ENCODE results near the gene BPIFB1.
A peak's percentile ranks its signal among the peaks of the same experiment; 100 is the strongest.

BPIFB1 gene

DNA sequence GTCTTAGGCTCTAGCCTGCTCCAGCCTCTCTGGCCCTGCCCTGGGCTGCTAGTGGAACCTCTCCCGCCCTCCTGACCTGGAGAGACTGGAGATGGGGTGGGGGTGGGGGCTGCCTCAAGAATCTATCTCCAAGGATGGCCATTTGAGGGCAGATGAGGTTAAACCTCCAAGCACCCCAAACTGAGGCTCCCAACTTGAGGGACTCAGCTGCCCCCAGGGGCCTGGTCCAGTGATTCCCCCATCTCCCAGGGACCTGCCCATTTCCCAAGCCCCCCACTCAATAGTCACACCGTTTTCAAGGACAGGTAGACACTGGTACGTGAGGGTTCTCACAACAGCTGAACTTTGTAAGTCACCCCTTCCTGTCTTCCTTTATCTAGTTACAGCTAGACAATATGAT lies 7.1 kb upstream of the BPIFB1 start:
- no peak overlapping the region for H2AK5ac ChIP-seq (ENCODE audit: low read length)
- H4K8ac ChIP-seq (ENCODE audit: low read depth, low read length), result no peak overlapping the region
- no peak overlapping the region for H3K4ac ChIP-seq (ENCODE audit: low read depth, low read length)
- no peak overlapping the region for H3K18ac ChIP-seq (ENCODE audit: low read length)
- H3K9me3 ChIP-seq (ENCODE audit: insufficient read depth, low read depth, low read length), result peaks cover 2% of the 10 kb centered on the region
- no peak overlapping the region for H2BK120ac ChIP-seq (ENCODE audit: insufficient read depth, low read length, poor library complexity)
- H4K12ac ChIP-seq (ENCODE audit: low read depth, low read length), result no peak overlapping the region
- no peak overlapping the region for H3K9ac ChIP-seq (ENCODE audit: low read length)
- no peaks in the 10 kb centered on the region for H3K4me1 ChIP-seq (ENCODE audit: control insufficient read depth in 1 of 2, insufficient read depth in 2 of 2, low read length in 2 of 2)
- no peak overlapping the region for H3K4me2 ChIP-seq (ENCODE audit: low read length)
- no peaks in the 10 kb centered on the region for H3K27me3 ChIP-seq (ENCODE audit: insufficient read depth, low read length)
- no peak overlapping the region for H3K23ac ChIP-seq (ENCODE audit: low read length)
- no CpG with 5 or more reads among the region's 3 CpGs for WGBS (ENCODE audit: extremely low coverage, insufficient coverage, insufficient read length)
- no peak overlapping the region for H4K91ac ChIP-seq (ENCODE audit: low read depth, low read length)
- H3K14ac ChIP-seq (ENCODE audit: low read length), result no peak overlapping the region
- H3K79me1 ChIP-seq (ENCODE audit: low read length), result no peaks in the 10 kb centered on the region
- H3K4me3 ChIP-seq (ENCODE audit: low read depth, low read length), result no peak overlapping the region
- no peak overlapping the region for H2AFZ ChIP-seq (ENCODE audit: insufficient read depth, low read length, poor library complexity)
- no peak overlapping the region for H2BK12ac ChIP-seq (ENCODE audit: low read length)
- DNase-seq, result no peak
- H3K36me3 ChIP-seq (ENCODE audit: control insufficient read depth in 1 of 2, insufficient read depth in 2 of 2, low read length in 2 of 2), result no peaks in the 10 kb centered on the region
- no peaks in the 10 kb centered on the region for H3K79me2 ChIP-seq (ENCODE audit: control insufficient read depth, insufficient read depth, low read length, poor library complexity)
- no peak overlapping the region for H2BK5ac ChIP-seq (ENCODE audit: low read depth, low read length, poor library complexity)
- no peak overlapping the region for H3K27ac ChIP-seq (ENCODE audit: low read depth, low read length)

DNA sequence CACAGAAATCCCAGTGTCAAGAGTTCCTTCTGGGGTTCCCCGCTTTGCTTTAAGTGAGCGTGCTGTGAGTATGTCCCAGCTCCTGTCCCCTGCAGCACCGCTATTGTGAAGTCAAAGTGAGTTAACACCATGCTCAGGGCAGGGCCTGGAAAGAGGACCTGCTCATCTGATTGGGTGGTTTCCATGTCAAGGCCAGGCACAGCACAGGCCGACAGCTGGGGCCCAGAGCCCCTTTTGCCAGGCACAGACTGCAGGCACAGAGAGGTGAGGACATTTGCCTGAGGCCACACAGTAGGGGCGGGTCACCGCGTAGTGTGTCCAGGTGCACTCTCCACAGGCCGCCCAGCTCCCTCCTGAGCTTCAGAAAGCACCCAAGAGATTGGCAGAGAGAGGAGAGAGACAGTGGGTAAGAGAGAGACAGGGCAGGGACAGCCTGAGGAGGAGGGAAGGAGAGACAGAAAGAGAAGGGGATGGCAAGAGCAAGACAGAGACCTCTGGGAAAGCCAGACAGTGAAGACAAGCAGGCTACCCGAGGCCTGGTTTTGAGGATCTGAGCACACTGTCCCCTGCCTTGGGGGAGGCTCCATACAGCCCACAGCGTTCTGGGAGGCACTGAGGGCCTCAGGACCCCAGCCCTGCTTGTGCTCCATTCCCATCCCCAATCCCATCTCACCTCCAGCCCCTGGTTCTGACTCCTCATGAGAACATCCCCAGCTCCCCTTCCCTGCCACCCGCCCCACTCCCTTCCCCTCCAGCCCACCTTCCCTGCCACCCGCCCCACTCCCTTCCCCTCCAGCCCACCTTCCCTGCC lies 6.5 kb upstream of the BPIFB1 start:
- H3K79me1 ChIP-seq (ENCODE audit: low read length), result no peaks in the 10 kb centered on the region
- H2AK5ac ChIP-seq (ENCODE audit: low read length), result no peak overlapping the region
- H3K27ac ChIP-seq (ENCODE audit: low read depth, low read length), result no peak overlapping the region
- H3K18ac ChIP-seq (ENCODE audit: low read length), result no peak overlapping the region
- DNase-seq, result no peak
- H3K4me3 ChIP-seq (ENCODE audit: low read depth, low read length), result no peak overlapping the region
- peaks cover 2% of the 10 kb centered on the region for H3K9me3 ChIP-seq (ENCODE audit: insufficient read depth, low read depth, low read length)
- H3K27me3 ChIP-seq (ENCODE audit: insufficient read depth, low read length), result no peaks in the 10 kb centered on the region
- H4K12ac ChIP-seq (ENCODE audit: low read depth, low read length), result no peak overlapping the region
- H3K79me2 ChIP-seq (ENCODE audit: control insufficient read depth, insufficient read depth, low read length, poor library complexity), result no peaks in the 10 kb centered on the region
- H3K9ac ChIP-seq (ENCODE audit: low read length), result no peak overlapping the region
- H2BK5ac ChIP-seq (ENCODE audit: low read depth, low read length, poor library complexity), result no peak overlapping the region
- H2AFZ ChIP-seq (ENCODE audit: insufficient read depth, low read length, poor library complexity), result no peak overlapping the region
- WGBS (ENCODE audit: extremely low coverage, insufficient coverage, insufficient read length), result no CpG with 5 or more reads among the region's 12 CpGs
- no peak overlapping the region for H2BK12ac ChIP-seq (ENCODE audit: low read length)
- no peak overlapping the region for H3K4me2 ChIP-seq (ENCODE audit: low read length)
- H3K23ac ChIP-seq (ENCODE audit: low read length), result no peak overlapping the region
- H3K4ac ChIP-seq (ENCODE audit: low read depth, low read length), result no peak overlapping the region
- H3K36me3 ChIP-seq (ENCODE audit: control insufficient read depth in 1 of 2, insufficient read depth in 2 of 2, low read length in 2 of 2), result no peaks in the 10 kb centered on the region
- no peak overlapping the region for H2BK120ac ChIP-seq (ENCODE audit: insufficient read depth, low read length, poor library complexity)
- H4K91ac ChIP-seq (ENCODE audit: low read depth, low read length), result no peak overlapping the region
- H3K4me1 ChIP-seq (ENCODE audit: control insufficient read depth in 1 of 2, insufficient read depth in 2 of 2, low read length in 2 of 2), result no peaks in the 10 kb centered on the region
- no peak overlapping the region for H3K14ac ChIP-seq (ENCODE audit: low read length)
- no peak overlapping the region for H4K8ac ChIP-seq (ENCODE audit: low read depth, low read length)

DNA sequence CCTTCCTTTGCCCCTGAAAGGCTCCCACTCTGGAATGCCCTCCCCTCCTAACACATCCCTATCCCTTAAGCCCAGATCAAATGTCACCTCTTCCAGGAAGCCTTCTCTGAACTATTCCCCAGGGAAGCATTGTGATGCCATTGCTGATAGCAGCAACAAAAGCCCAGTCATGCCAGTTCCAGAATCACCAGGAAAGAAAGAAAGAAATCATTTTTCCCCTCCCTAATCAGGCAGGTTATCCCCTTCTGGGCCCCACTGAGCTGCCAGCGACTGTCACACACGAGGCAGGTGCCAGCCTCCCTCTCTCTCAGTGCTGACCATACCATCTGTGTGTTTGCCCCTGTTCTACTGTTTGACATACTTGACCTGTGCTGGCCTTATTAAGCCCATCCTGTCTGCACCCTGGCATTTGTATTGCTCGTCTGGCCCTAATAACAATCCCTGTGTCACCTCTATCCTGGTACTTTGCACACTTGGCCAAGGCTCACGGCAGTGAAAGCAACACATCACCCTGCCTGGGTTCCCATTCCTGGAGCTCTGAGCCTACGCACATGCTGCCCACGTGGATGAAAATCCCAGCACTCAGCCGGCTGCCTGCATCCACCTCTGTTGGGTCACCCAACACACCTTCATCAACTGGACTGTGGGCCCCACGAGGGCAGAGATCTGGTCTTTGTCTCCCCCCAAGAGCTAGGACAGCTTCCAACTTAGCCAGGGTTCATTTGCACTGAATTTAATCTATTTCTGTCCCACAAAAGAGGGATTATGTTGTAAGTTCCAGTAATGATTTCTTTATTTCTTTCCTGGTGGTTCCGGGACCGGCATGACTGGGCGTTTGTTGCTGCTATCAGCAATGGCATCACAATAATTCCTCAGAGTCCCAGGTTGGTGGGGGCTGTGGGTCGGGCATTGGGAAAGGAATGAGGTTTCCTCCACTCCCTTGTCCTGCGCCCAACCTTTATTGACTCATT lies 5.3 kb upstream of the BPIFB1 start:
- Histone ChIP-seq H2BK12ac (ENCODE audit: low read length) (no peak overlapping the region), H2BK5ac (ENCODE audit: low read depth, low read length, poor library complexity) (no peak overlapping the region), H3K4me1 (ENCODE audit: control insufficient read depth in 1 of 2, insufficient read depth in 2 of 2, low read length in 2 of 2) (no peaks in the 10 kb centered on the region), H3K27me3 (ENCODE audit: insufficient read depth, low read length) (no peaks in the 10 kb centered on the region), H3K9ac (ENCODE audit: low read length) (no peak overlapping the region), H4K91ac (ENCODE audit: low read depth, low read length) (no peak overlapping the region), H4K12ac (ENCODE audit: low read depth, low read length) (no peak overlapping the region), H3K23ac (ENCODE audit: low read length) (no peak overlapping the region), H3K18ac (ENCODE audit: low read length) (no peak overlapping the region), H4K8ac (ENCODE audit: low read depth, low read length) (no peak overlapping the region), H3K79me2 (ENCODE audit: control insufficient read depth, insufficient read depth, low read length, poor library complexity) (no peaks in the 10 kb centered on the region), H2BK120ac (ENCODE audit: insufficient read depth, low read length, poor library complexity) (no peak overlapping the region), H2AFZ (ENCODE audit: insufficient read depth, low read length, poor library complexity) (no peak overlapping the region), H2AK5ac (ENCODE audit: low read length) (no peak overlapping the region), H3K14ac (ENCODE audit: low read length) (no peak overlapping the region), H3K4ac (ENCODE audit: low read depth, low read length) (no peak overlapping the region), H3K27ac (ENCODE audit: low read depth, low read length) (no peak overlapping the region), H3K9me3 (ENCODE audit: insufficient read depth, low read depth, low read length) (peaks cover 2% of the 10 kb centered on the region), H3K79me1 (ENCODE audit: low read length) (no peaks in the 10 kb centered on the region), H3K36me3 (ENCODE audit: control insufficient read depth in 1 of 2, insufficient read depth in 2 of 2, low read length in 2 of 2) (no peaks in the 10 kb centered on the region), H3K4me3 (ENCODE audit: low read depth, low read length) (no peak overlapping the region), H3K4me2 (ENCODE audit: low read length) (no peak overlapping the region)
- no CpG with 5 or more reads among the region's 13 CpGs for WGBS (ENCODE audit: extremely low coverage, insufficient coverage, insufficient read length)
- peak; percentile 80 to 85 for DNase-seq

- no peak overlapping the region for H2AK5ac ChIP-seq (ENCODE audit: low read length)
- H3K14ac ChIP-seq (ENCODE audit: low read length), result no peak overlapping the region
- no peak overlapping the region for H3K23ac ChIP-seq (ENCODE audit: low read length)
These were observed 4.3 kb upstream of the BPIFB1 start for GRCh38 chr20:33278700-33279099.

More at GRCh38 chr20:33278700-33279099, 4.3 kb upstream of the BPIFB1 start:
- no peak overlapping the region for H3K4ac ChIP-seq (ENCODE audit: low read depth, low read length)
- H3K27me3 ChIP-seq (ENCODE audit: insufficient read depth, low read length), result no peaks in the 10 kb centered on the region
- H3K4me1 ChIP-seq (ENCODE audit: control insufficient read depth in 1 of 2, insufficient read depth in 2 of 2, low read length in 2 of 2), result no peaks in the 10 kb centered on the region
- H3K4me3 ChIP-seq (ENCODE audit: low read depth, low read length), result no peak overlapping the region
- H2BK5ac ChIP-seq (ENCODE audit: low read depth, low read length, poor library complexity), result no peak overlapping the region
- no peak overlapping the region for H2BK12ac ChIP-seq (ENCODE audit: low read length)
- H3K18ac ChIP-seq (ENCODE audit: low read length), result no peak overlapping the region
- no peak overlapping the region for H2AFZ ChIP-seq (ENCODE audit: insufficient read depth, low read length, poor library complexity)
- H3K36me3 ChIP-seq (ENCODE audit: control insufficient read depth in 1 of 2, insufficient read depth in 2 of 2, low read length in 2 of 2), result no peaks in the 10 kb centered on the region
- no peak overlapping the region for H3K27ac ChIP-seq (ENCODE audit: low read depth, low read length)
- H2BK120ac ChIP-seq (ENCODE audit: insufficient read depth, low read length, poor library complexity), result no peak overlapping the region
- no peaks in the 10 kb centered on the region for H3K79me2 ChIP-seq (ENCODE audit: control insufficient read depth, insufficient read depth, low read length, poor library complexity)
- no peak overlapping the region for H4K8ac ChIP-seq (ENCODE audit: low read depth, low read length)
- H3K4me2 ChIP-seq (ENCODE audit: low read length), result no peak overlapping the region
- no peak overlapping the region for H3K9ac ChIP-seq (ENCODE audit: low read length)
- no peaks in the 10 kb centered on the region for H3K79me1 ChIP-seq (ENCODE audit: low read length)
- H4K91ac ChIP-seq (ENCODE audit: low read depth, low read length), result no peak overlapping the region
- WGBS (ENCODE audit: extremely low coverage, insufficient coverage, insufficient read length), result no CpG with 5 or more reads among the region's 3 CpGs
- no peak overlapping the region for H4K12ac ChIP-seq (ENCODE audit: low read depth, low read length)
- no peak for DNase-seq
- H3K9me3 ChIP-seq (ENCODE audit: insufficient read depth, low read depth, low read length), result no peaks in the 10 kb centered on the region

Measured in trophoblast cell (in vitro differentiated cells and primary cell).